Activated CD4-positive, CD25-positive, alpha-beta regulatory T cell treated with anti-CD3 and anti-CD28 coated beads, Interleukin-2, amount 50 U/mL, for 16 hours (primary cell): ENCODE measurements around the gene PIK3AP1.
"Not testable (repeated sequence)": the region's sequence is repeated elsewhere in the genome, so short reads cannot be mapped to it uniquely, and the experiment has no call there.

Source experiments
- DNase-seq: peaks from one replicate; pipeline ENCODE4 v3.0.0-alpha.2; 2020; ENCODE audit warnings: low read depth, low spot score

The PIK3AP1 gene

DNA sequence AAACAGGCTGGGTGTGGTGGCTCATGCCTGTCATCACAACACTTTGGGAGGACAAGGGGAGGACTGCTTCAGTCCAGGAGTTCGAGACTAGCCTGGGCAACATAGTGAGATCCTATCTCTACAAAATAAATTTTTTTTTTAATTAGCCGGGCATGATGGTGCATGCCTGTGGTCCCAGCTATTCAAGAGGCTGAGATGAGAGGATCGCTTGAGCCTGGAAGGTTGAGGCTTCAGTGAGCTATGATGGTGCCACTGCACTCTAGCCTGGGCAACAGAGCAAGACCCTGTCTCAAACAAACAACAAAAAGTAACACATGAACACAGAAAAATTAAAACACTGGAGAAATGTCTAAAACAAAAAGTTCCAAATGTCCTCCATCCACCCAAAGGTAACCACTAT lies 22.9 kb downstream of the PIK3AP1 start:
- no peak for DNase-seq

DNA sequence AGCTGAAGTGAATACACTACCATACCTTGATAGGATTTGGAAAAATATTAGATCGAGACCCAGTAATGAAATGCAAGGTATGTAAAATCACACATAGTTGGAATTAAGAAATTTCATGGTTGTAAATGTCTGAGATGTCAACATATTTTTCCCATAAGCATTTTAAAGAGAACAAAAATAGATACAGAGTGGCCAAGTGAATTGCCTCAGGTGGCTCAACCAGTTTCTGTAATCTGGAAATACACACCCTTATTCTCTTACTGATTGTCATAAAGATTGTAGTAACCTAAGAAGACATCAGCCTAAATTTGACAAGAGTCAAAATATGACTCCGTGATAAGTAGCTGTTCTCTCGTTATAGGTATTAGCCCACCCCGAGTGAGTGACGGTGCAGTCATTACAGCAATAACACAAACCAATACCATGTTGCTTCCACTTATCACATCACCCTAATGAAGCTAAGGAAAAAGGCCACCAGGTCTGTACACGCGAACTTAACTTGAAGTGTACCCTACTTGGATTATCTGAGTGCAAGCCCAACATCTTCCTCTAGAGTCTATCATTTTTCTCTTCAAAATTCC lies 23.4 kb downstream of the PIK3AP1 start:
- DNase-seq = no peak

DNA sequence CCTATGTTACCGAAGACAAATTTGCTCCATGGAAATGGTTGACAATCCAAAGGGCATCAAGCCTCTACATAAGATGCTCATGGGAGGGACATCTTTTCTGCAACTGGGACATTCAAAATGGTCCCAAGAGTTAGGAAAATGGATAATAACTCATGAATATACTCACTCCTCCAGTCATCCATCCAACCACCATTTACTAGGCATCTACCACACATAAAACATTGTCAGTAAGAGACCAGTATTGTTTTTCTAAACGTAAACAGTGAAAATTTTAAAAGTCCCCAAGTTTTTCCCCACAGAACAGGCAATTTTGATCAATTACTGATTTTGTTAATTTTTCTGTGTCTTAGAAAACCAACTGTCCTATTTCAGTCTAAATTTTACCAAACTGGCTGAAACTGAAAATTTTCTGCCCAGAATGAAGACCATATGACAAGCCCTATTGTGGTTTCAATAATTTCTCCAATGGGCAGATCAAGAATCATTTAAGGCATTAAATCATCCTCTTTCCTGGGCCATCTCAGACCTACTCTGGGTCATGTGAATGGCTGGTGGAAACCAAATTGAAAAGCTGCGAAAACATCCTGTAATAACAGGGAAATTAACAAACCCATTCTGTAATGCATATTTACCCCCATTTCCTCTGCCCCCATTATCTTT lies 24.2 kb downstream of the PIK3AP1 start:
- no peak for DNase-seq

DNA sequence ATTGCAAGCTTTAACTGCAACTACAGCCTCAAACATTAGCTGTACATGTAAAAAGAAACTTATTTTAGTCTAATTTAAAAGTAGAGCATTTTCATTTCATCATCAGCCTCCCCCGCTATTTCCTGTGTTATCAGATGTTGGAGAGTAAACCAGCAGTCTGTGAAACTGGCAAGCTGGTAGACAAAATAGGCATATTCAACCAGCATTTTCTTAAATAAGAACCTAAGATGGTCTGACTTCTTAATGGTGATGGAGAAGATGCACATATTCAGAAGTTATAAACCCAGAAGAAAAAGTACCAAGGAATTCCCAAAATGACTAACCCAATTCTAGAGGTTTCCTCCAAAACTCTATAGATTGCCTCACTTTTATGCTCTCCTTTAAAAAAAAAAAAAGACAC lies 24.9 kb downstream of the PIK3AP1 start:
- DNase-seq = no peak

DNA sequence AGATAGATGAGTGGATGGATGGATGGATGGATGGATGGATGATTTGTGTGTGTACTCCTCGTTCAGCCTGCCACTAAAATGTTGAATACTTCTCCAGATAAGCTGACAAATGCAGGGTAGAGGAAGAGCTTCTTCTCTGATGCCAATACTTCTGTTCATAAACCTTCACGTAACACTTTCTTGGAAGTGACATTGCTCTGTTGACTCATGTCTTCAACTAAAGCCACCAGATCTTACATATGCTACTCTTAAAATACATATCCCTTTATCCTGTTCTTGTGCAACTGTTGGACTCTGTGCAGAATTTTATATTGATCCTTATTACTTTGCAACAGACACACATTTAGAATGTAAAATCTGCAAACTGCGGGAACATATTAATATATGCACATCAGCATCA lies 26.9 kb downstream of the PIK3AP1 start:
- no peak for DNase-seq

DNA sequence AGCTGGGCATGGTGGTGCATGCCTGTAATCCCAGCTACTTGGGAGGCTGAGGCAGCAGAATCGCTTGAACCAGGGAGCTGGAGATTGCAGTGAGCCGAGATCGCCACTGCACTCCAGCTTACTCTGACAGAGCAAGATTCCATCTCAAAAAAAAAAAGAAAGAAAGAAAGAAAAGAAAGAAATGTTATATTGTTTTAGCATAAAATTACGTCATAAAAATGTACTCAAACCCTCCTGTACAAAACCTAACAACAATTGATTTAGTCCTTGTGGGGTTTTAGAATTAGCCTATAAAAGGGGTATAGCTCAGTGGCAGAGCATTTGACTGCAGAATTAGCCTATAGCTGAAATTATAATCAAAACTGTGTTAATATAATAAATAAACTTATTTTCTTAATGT lies 27.9 kb downstream of the PIK3AP1 start:
- DNase-seq = no peak

DNA sequence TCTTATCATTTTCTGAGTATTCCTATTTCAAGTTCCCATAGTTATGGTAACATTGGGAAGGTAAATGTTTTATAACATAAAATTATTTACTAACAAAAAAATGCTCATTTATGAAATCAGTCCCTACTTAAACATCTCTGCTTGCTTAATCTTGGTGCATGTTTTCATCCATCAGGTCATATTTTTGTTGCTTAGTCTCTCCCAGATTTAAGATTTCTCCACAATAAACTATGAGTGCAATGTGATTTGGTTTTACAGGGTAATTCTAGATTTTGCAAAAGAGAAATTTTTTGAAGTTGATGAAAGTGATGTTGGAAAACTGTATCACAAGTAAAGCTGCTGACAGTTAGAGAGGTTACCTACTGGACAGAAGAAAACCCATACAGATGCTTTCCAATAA lies 28.6 kb downstream of the PIK3AP1 start:
- no peak for DNase-seq

DNA sequence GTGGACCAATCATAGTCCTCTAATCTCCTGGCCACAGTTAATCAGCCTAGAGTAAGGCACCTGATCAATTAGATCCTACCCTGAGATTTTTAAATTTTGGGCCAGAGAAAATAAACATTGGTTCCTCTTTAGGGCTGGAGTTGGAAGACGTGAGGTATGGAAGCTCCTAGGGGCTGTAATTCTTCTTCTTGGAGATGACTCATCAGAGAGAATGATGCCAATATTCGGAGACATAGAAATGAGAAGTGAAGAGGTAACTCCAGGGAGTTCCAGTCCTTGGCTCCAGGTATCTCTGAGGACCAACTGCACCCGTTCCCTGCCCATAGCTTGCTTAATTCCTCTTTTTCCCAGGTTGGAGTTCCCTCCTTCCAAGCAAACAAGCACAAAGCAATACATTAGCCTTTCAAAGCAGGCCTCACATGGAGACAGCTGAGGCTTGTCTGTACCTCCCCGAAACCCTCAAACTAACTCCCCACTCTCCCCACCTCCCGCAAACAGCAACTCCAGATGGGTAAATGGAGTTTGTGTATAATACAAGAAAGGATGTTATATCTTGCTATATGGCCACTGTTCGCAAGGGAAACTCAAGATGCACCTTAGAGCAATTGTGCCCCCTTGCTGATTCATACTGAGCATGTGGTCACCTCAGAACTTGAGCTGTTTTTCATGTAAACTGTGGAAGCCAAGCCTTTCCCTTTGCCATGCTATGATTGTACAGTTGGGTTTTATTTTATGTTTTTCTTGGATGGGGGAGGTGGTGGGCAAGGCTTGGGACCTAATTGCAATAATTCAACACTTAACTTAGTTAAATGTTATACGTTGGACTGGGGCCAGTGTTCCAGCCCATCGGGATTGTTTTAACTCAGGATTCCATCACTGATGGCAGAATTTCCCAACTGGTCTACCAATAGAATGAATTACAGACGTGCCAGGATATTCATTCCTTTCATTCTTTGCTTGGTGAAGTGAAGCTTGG lies 29.3 kb downstream of the PIK3AP1 start:
- DNase-seq = no peak

DNA sequence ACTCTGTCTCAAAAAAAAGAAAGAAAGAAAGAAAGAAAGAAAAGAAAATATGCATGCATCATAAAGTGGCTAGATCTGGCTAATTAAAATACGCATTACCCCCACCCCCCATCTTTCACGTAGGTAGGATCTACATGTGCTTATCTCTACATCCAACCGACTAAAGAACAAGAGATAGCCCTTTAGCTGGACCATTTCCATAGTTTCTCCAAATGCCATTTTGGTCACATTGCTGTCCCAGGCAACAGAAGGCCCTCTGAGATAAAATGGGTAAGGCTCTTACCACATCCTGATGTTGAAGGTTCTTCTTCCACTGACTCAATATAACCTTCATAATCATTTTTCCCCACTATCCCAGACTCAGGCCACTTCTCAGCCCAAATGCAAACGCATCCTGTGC lies 31.5 kb downstream of the PIK3AP1 start:
- DNase-seq = no peak

DNA sequence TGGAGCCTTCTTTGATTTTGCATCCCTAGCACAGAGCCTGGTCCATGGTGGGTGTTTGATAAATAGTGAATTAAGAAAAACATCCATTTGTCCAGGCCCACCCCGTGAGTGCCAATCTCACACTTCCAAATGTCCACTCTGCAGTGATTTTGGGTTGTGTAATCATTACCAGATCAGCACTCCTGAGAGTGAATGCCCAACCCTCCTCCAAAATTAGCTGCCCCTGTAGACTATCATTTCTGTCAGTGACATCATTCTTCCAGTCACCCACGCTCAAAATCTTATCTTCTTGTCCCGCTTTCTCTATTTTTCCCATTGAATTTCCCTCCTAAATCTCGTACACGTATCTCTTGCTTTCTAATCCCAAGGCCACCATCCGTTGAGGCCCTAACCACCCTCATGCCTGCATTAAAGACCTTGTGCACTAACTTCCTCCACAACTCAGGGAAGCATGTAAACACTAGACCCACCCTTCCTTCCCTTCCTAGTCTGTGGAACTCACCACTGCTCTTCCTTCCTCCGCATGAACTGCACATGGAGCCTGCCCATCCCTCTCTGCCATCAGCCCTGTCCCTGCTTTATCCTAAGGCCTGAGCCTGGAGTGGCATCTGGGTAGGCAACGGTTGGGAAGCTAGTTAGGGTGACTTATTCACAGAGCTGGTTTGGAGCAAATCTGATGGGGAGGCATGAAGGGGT lies 32.8 kb downstream of the PIK3AP1 start:
- DNase-seq = no peak

DNA sequence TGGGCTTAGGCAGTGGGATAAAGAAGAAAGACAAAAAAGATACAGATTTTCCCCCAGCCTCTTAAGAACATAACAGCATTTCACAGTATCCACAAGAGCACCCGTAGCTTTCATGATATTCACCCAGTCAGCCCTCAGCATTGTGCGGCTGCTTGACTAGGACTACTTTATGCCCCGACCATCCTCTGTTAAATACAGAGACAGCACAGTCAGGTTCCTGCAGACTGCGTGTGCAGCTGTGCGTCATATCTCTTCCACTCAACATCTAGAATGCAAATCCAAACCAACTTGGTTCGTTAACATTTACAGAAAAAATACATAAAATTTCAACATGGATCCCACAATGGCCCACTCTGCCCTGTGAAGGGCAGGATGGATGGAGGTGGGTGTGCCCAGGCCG lies 33.8 kb downstream of the PIK3AP1 start:
- DNase-seq = no peak

DNA sequence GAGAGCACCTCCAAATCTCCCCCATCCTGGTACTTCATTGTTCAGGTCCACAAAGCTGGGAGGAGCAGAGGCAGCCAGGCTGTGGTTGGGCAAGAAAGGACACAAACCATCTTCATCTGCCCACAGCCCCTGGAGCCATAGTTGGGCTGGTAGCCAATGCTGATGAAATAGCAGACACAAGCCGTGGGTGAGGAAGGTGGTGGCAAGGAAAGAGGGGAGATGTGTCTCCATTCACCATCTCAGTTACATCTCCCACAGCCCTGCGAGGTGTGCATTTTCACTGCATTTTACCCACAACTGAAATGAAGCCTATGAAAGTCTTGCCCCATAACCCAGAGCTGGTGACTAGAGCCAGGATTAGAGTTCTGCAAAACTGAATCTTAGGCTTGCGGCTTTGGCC lies 35.0 kb downstream of the PIK3AP1 start:
- DNase-seq = no peak

DNA sequence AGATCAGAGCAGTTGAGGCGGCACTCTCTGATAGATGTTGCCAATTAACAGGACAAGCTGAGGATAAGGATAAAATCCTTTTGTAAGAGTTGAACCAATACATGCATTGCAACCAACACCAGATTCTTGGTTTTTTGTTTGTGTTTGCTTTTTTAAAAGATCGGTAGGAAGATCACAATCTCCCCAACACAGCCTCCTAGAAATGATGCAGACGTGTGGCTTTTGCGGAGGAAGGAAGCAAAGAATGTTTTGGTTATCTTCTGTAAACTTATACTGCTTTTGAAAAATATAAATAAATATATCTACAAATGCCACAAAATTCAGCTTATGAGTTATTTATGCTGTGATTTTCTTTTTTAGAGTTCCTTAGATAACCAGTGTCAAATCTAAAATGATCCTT lies 35.5 kb downstream of the PIK3AP1 start:
- DNase-seq = no peak

DNA sequence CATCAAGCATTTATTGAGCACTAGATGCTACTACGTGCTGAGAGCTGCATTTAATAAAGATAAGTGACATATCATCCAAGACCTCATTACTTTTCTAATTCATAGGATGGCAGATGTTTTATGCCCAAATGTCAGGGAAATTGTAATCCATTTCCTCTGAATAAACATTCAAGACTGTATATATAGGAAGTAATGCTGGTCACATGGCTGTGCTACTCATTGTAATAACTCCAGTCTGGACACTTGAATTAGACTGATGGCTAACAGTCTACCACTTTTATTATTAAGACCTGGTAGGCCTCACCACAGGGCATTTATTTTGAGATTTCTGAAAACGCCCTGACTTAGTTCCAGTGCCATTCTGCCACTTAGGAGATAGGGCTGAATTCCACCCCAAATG lies 36.6 kb downstream of the PIK3AP1 start:
- DNase-seq = no peak

DNA sequence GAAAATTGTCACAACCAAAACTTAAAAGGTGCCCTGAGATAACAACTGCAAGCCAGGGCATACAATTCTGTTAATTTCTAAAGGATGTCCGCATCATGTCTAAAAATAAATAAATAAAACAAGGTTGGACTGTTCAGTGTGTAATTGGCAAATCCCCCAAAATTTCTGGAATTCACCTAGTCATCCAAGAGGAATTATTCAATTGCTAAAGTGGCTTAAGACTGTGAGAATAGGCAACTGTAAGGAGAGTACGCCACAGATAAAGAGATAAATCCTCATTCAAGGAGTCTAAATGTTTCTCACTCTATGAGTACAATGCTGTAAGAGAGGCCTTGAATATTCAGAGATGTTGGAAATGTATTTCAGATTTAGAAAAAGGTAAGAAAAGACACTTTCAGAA lies 37.2 kb downstream of the PIK3AP1 start:
- no peak for DNase-seq

DNA sequence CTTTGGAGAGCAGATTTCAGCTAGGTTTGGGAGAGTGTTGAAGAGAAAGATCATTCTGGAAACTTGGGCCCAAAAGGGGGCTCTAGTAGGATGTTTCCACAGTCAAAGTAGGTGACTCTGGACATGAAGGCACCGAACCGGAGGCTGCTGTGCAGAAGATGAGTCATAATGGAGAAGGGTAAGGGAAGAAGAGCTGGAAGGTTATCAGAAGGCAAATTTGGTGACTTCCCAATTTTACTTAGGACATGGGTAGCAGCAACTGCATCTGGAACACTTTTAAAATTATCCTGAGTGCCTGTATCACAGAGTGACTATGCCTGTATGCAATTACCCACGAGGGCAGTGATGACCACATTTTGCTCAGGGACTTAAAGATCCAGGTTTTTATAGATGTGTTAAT lies 38.8 kb downstream of the PIK3AP1 start:
- DNase-seq = no peak

DNA sequence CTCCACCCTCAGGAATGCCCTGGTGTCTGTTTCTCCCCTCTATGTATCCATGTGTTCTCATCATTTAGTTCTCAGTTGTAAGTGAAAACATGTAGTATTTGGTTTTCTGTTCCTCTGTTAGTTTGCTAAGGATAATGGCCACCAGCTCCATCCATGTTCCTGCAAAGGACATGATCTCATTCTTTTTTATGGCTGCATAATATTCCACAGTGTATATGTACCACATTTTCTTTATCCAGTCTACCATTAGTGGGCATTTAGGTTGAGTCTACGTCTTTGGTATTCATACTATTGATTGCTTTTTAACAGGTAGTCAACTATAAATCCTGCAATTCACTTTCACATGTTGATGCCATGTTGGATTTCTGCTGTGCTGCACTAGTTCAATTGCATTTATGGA lies 39.9 kb downstream of the PIK3AP1 start:
- not testable (repeated sequence) for DNase-seq

DNA sequence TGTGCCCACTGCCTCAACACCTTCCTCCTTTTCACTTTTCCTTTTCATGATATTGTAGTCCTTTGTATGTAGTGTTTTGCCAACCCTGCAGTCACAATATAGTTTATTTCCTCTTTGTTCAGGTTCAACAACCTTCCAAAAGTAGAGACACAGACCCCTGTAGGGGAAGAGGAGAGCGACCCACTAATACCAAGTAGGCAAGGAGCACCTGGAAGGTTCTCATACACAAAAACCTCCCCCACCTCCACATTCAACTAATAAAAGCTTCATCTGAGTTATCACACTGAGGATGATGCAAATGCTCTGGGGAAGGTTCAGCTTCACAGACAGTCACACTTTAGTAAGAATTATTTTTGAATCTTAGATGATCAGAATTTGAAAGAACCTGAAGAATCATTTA lies 41.6 kb downstream of the PIK3AP1 start:
- no peak for DNase-seq

DNA sequence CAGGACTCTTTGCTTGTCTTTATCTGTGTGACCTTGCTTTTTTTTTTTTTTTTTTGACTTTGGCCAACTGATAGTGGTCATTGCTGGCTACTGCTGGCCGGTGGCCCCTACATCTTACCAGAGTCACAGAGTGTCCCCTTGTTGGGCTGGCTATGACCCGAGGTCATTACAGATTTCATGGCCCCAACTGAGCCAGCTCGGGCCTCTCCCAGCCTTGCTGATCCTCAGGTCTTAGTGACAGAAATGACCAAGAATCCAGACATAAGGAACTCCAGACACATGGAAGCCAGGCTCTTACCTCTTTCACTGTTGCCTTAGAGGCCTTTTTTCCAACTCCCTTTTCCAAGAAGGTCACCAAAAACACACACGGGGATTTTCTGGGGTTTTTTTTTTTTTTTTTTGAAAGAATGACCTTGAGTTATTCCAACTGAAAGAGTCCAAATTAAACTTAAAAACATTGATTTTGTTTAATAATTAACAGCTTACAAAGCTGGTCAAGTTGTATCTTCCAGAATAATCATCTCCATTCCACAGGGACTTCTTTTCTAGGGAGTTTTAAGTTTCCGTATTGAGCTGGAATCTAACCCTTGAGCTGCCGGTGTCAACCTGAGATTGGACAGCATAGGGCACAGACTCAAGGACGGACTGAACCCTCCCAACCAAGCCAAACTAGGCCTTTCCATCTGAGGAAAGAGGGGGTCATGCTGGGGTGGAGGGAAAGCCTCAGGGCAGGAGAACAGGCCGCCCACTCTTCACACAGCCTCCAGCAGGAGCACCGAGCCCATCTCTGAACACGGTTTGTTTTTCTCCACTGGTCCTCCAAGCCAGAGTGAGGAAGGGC lies 43.8 kb downstream of the PIK3AP1 start:
- DNase-seq = no peak

DNA sequence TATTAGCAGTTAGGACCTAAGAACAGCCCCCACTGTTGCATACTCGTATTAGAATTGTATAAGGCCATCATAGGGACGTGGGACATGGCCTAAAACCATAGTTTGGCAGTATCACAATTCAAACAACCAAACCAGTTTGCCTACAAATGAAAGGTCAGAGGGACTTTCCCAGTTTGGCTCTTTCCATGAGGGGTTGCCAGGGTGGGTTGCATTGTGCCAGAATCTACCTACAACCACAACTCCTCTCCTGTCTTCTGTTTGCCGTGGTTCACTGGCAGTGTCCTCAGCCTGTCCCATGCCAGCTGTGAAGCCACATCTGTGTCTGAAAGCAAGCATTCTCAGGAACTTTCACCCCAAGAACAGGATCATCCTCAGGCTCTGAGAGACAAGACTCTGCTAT lies 44.5 kb downstream of the PIK3AP1 start:
- DNase-seq = no peak
